NB4 (cell line): ENCODE results near the gene HCCS.

Experiments
- DNase-seq: peaks from one replicate; pipeline ENCODE4 v3.0.0; 2010; ENCODE audit warnings: low read depth
- H3K4me3 ChIP-seq: one replicate; pipeline ENCODE4 v1.5.1; 2011; ENCODE audit warnings: mild to moderate bottlenecking, low read depth, low read length, moderate library complexity
- MYC ChIP-seq: IDR thresholded peaks from 2 replicates; pipeline ENCODE4 v1.6.1; 2011; ENCODE audit warnings: low read depth, low read length
- POLR2A ChIP-seq: IDR thresholded peaks from 2 replicates; pipeline ENCODE4 v1.6.1; 2011; ENCODE audit warnings: mild to moderate bottlenecking; ENCODE audit not compliant: insufficient read length; ENCODE audit errors: extremely low read depth
- TF ChIP-seq, protein P1 (sequence below): IDR thresholded peaks from one replicate; pipeline ENCODE4 v1.5.1; 2012; ENCODE audit warnings: low read depth, low read length
- TF ChIP-seq, protein P2 (sequence below): IDR thresholded peaks from 2 replicates; pipeline ENCODE4 v1.6.1; 2011; ENCODE audit warnings: low read depth, low read length

Gene HCCS

GRCh38 chrX:11080741-11081305, 30.3 kb upstream of the HCCS start:
- no peak for DNase-seq
- no peak for TF ChIP-seq MYC
- TF ChIP-seq, protein P1, sequence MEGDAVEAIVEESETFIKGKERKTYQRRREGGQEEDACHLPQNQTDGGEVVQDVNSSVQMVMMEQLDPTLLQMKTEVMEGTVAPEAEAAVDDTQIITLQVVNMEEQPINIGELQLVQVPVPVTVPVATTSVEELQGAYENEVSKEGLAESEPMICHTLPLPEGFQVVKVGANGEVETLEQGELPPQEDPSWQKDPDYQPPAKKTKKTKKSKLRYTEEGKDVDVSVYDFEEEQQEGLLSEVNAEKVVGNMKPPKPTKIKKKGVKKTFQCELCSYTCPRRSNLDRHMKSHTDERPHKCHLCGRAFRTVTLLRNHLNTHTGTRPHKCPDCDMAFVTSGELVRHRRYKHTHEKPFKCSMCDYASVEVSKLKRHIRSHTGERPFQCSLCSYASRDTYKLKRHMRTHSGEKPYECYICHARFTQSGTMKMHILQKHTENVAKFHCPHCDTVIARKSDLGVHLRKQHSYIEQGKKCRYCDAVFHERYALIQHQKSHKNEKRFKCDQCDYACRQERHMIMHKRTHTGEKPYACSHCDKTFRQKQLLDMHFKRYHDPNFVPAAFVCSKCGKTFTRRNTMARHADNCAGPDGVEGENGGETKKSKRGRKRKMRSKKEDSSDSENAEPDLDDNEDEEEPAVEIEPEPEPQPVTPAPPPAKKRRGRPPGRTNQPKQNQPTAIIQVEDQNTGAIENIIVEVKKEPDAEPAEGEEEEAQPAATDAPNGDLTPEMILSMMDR = no peak
- TF ChIP-seq, protein P2, sequence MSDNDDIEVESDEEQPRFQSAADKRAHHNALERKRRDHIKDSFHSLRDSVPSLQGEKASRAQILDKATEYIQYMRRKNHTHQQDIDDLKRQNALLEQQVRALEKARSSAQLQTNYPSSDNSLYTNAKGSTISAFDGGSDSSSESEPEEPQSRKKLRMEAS = no peak
- no peak for TF ChIP-seq POLR2A
- no peak overlapping the region for H3K4me3 ChIP-seq

GRCh38 chrX:11081511-11081910, 29.6 kb upstream of the HCCS start:
- TF ChIP-seq, protein P2 = no peak
- TF ChIP-seq MYC (no peak), POLR2A (no peak)
- TF ChIP-seq, protein P1 = no peak
- H3K4me3 ChIP-seq = no peak overlapping the region
- no peak for DNase-seq

DNA sequence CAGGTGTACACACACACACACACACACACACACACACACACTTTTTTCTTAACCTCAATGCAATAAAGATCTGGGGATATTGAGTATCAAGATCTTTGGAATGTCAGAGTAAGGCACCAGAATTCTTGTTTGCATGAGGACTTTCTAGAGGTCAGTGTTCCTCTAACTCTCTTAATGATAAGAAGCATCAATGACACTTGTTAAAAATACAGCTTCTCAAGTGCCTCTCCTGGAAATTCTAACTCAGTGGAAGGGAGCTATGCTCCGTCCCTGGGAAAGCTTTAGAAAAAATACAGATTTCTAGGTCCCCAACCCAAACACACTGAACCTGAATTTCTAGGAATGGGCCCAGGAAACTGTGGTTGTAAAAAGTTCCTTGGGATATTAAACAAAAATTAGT, 25.8 kb upstream of the HCCS start:
- no peak for TF ChIP-seq MYC
- TF ChIP-seq, protein P1 = no peak
- no peak for TF ChIP-seq POLR2A
- TF ChIP-seq, protein P2 = no peak
- no peak overlapping the region for H3K4me3 ChIP-seq
- DNase-seq = no peak

- no peak for DNase-seq
- H3K4me3 ChIP-seq = no peak overlapping the region
- TF ChIP-seq, protein P1 = no peak
- TF ChIP-seq MYC = no peak
- TF ChIP-seq POLR2A = no peak
- TF ChIP-seq, protein P2 = no peak
Observed at GRCh38 chrX:11089802-11090201, 21.3 kb upstream of the HCCS start.

- TF ChIP-seq, protein P1 = no peak
- DNase-seq = no peak
- no peak overlapping the region for H3K4me3 ChIP-seq
Observed at GRCh38 chrX:11097933-11098332, 13.2 kb upstream of the HCCS start.

DNA sequence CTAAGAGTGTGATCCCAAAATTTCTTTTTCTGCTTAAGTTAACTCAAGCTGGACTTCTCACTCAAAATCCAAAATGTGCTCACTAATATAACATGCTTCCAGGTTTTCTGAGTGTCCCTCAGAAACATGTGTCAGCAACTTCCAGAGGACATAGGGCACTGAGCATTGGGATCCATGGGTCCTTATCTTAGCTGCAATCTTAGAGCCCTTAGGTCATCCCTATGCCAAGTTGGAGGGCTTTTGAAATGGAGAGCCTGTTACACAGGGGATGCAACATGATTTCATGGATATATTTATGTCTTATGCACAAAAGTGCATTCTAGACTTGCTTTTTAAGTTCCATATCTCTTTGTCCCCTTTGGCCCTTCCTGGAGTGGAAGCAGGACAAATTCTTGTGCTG, 11.7 kb upstream of the HCCS start:
- TF ChIP-seq, protein P2 = no peak
- no peak for TF ChIP-seq MYC
- no peak for TF ChIP-seq POLR2A
- TF ChIP-seq, protein P1 = no peak
- DNase-seq = no peak
- H3K4me3 ChIP-seq = no peak overlapping the region
